Fibroblast of lung (primary cell): ENCODE measurements around the gene EYA2. TPM values are rescaled to one million over a fixed set of nuclear protein-coding genes. Genes with fewer than 3 reads are reported as not detected.

Source experiments
- DNase-seq, 2 donors: peaks; one replicate each; pipeline versions ENCODE4 v3.0.0 to v3.0.0-alpha.2; 2010; ENCODE audit warnings: low read depth in 2 of 2
- H2AFZ ChIP-seq: 2 replicates; pipeline ENCODE4 v1.5.1; 2012; ENCODE audit warnings: low read length, control low read depth, inconsistent platforms
- H3K27ac ChIP-seq: 2 replicates; pipeline ENCODE4 v1.5.1; 2011; ENCODE audit warnings: low read length, control low read depth; ENCODE audit not compliant: insufficient read depth
- H3K27me3 ChIP-seq: 2 replicates; pipeline ENCODE4 v1.5.1; 2011; ENCODE audit warnings: mild to moderate bottlenecking, low read length; ENCODE audit not compliant: control insufficient read depth, insufficient read depth
- H3K36me3 ChIP-seq: 2 replicates; pipeline ENCODE4 v1.5.1; 2011; ENCODE audit warnings: low read length; ENCODE audit not compliant: control insufficient read depth, insufficient read depth
- H3K4me1 ChIP-seq: 2 replicates; pipeline ENCODE4 v1.5.1; 2011; ENCODE audit warnings: low read length; ENCODE audit not compliant: control insufficient read depth, insufficient read depth; ENCODE audit errors: extremely low read depth
- H3K4me2 ChIP-seq: 2 replicates; pipeline ENCODE4 v1.5.1; 2011; ENCODE audit warnings: low read length, control low read depth; ENCODE audit not compliant: insufficient read depth; ENCODE audit errors: extremely low read depth
- H3K4me3 ChIP-seq, 4 experiments: fragments of 200-600 bp in 1 of 4; sonication (generic) in 1 of 4; replicated peaks in 1 of 4; 2 replicates each; pipeline ENCODE4 v1.5.1; 2011 to 2016; ENCODE audit warnings: low read length in 4 of 4, low read depth in 3 of 4, mild to moderate bottlenecking in 3 of 4, control low read depth in 2 of 4, inconsistent platforms in 1 of 4, mixed read lengths in 1 of 4; ENCODE audit not compliant: insufficient read depth in 1 of 4; ENCODE audit errors: control extremely low read depth in 1 of 4
- H3K79me2 ChIP-seq: 2 replicates; pipeline ENCODE4 v1.5.1; 2012; ENCODE audit warnings: mild to moderate bottlenecking, low read length, inconsistent platforms; ENCODE audit not compliant: control insufficient read depth, insufficient read depth
- H3K9ac ChIP-seq: 2 replicates; pipeline ENCODE4 v1.5.1; 2011; ENCODE audit warnings: mild to moderate bottlenecking, low read length, control low read depth; ENCODE audit not compliant: insufficient read depth
- H3K9me3 ChIP-seq: 2 replicates; pipeline ENCODE4 v1.5.1; 2012; ENCODE audit warnings: low read depth, low read length; ENCODE audit not compliant: control insufficient read depth, insufficient read depth
- H4K20me1 ChIP-seq: 2 replicates; pipeline ENCODE4 v1.5.1; 2011; ENCODE audit warnings: low read length; ENCODE audit not compliant: control insufficient read depth, insufficient read depth; ENCODE audit errors: extremely low read depth
- CTCF ChIP-seq, 2 donors: IDR thresholded peaks in 1 of 2; conservative IDR thresholded peaks in 1 of 2; 1 replicate in 1 of 2; 2 replicates in 1 of 2; pipeline ENCODE4 v1.5.1; 2011 to 2012; ENCODE audit warnings: low read length in 2 of 2, control low read depth in 1 of 2, inconsistent platforms in 1 of 2, low read depth in 1 of 2, mild to moderate bottlenecking in 1 of 2
- EZH2 ChIP-seq: IDR thresholded peaks from 2 replicates; pipeline ENCODE4 v1.5.1; 2012; ENCODE audit warnings: low read length, control low read depth, mild to moderate bottlenecking; ENCODE audit errors: missing control alignments
- polyA plus RNA-seq, 2 donors: library from polyadenylated mRNA; depleted of rRNA in 1 of 2; stranded (reverse) in 1 of 2; unstranded in 1 of 2; fragments of >200 nt; gene quantifications; 2 replicates each; pipeline ENCODE4 v1.2.1, GENCODE V29; 2011 to 2012; ENCODE audit warnings: missing spikeins in 1 of 2
- total RNA-seq: library from RNA; depleted of rRNA; stranded (reverse); fragments of >200 nt; gene quantifications from 2 replicates; pipeline ENCODE4 v1.2.1, GENCODE V29; 2014

The EYA2 gene
- total and polyA plus RNA-seq, 2 donors (not counting 1 experiment from before 2014, with no cell fraction given): 0.37 to 1.7 TPM

- no peaks in the 10 kb centered on the region for H3K9me3 ChIP-seq
- no peaks in the 10 kb centered on the region for H3K36me3 ChIP-seq
- H3K27ac ChIP-seq: no peak overlapping the region
- no peak overlapping the region for H3K9ac ChIP-seq
- H4K20me1 ChIP-seq: no peaks in the 10 kb centered on the region
- no peak for TF ChIP-seq CTCF (conservative IDR thresholded peaks at IDR 0.05 in 1 of 2, IDR thresholded peaks at IDR 0.05 in 1 of 2; ENCODE audit: low read depth in 1 of 2, low read length in 2 of 2)
- no peak for TF ChIP-seq EZH2
- H3K4me3 ChIP-seq: no peak overlapping the region
- H3K79me2 ChIP-seq: no peaks in the 10 kb centered on the region
- H3K27me3 ChIP-seq: no peaks in the 10 kb centered on the region
- H3K4me2 ChIP-seq: no peak overlapping the region
- H2AFZ ChIP-seq: no peak overlapping the region
- no peak for DNase-seq
- peaks cover 2% of the 10 kb centered on the region for H3K4me1 ChIP-seq
Measured at GRCh38 chr20:47021850-47022249, 127.2 kb downstream of the EYA2 start.

- Histone ChIP-seq H3K4me1 (no peaks in the 10 kb centered on the region), H4K20me1 (no peaks in the 10 kb centered on the region), H3K9ac (no peak overlapping the region), H3K4me2 (no peak overlapping the region), H3K36me3 (no peaks in the 10 kb centered on the region), H2AFZ (no peak overlapping the region), H3K4me3 (no peak overlapping the region), H3K9me3 (no peaks in the 10 kb centered on the region), H3K27ac (no peak overlapping the region), H3K27me3 (no peaks in the 10 kb centered on the region), H3K79me2 (no peaks in the 10 kb centered on the region)
- no peak for DNase-seq
- TF ChIP-seq EZH2 (no peak), CTCF (conservative IDR thresholded peaks at IDR 0.05 in 1 of 2, IDR thresholded peaks at IDR 0.05 in 1 of 2; ENCODE audit: low read depth in 1 of 2, low read length in 2 of 2) (no peak)
Measured at GRCh38 chr20:47024461-47024937, 129.9 kb downstream of the EYA2 start.

- H3K4me2 ChIP-seq: no peak overlapping the region
- no peaks in the 10 kb centered on the region for H4K20me1 ChIP-seq
- no peak overlapping the region for H3K9ac ChIP-seq
- no peak for TF ChIP-seq CTCF (conservative IDR thresholded peaks at IDR 0.05 in 1 of 2, IDR thresholded peaks at IDR 0.05 in 1 of 2; ENCODE audit: low read depth in 1 of 2, low read length in 2 of 2)
- no peak for TF ChIP-seq EZH2
- H3K4me1 ChIP-seq: no peaks in the 10 kb centered on the region
- no peaks in the 10 kb centered on the region for H3K27me3 ChIP-seq
- H3K9me3 ChIP-seq: no peaks in the 10 kb centered on the region
- no peak for DNase-seq
- H3K4me3 ChIP-seq: no peak overlapping the region
- H3K36me3 ChIP-seq: no peaks in the 10 kb centered on the region
- H3K79me2 ChIP-seq: no peaks in the 10 kb centered on the region
- H2AFZ ChIP-seq: no peak overlapping the region
- no peak overlapping the region for H3K27ac ChIP-seq
Measured at GRCh38 chr20:47027042-47027441, 132.4 kb downstream of the EYA2 start.
